GM13977 (cell line): ENCODE data around the gene ANKRD6.

Source experiments
- DNase-seq: peaks from one replicate; pipeline ENCODE4 v3.0.0; 2012; ENCODE audit warnings: low spot score
- in situ Hi-C: fragments of 300-500 bp; cut with MboI; formaldehyde crosslinking; loops from one replicate; pipeline ENCODE4 v1.12.0; 2022; ENCODE audit warnings: low sequenced_read_pairs, low pct_unique_long_range_greater_than_20kb, mixed read lengths, inconsistent platforms; ENCODE audit not compliant: unreplicated experiment
- TF ChIP-seq, protein P1 (sequence below): IDR thresholded peaks from 2 replicates; pipeline ENCODE4 v1.5.1; 2012; ENCODE audit warnings: mild to moderate bottlenecking, control low read depth; ENCODE audit not compliant: insufficient read depth; ENCODE audit errors: extremely low read depth, missing control alignments

Gene ANKRD6

DNA sequence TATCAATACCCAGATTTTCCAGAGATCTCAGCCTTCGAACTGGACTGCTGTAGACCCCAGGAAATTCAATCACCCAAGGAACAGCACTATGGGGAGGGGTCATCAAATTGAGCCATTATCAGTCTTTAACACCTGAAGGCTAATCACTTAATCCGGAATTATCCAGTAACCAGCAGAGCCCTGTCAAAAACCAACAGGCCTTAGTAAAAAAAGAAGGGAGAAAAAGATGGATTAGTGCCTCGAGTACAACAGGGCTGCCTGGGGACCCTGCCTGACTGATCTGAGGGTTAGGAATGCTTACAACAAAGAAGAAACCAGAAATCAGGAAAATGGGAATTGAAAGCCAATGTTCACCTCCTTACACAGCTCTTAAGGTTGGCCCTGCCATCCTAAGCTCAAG is 28.4 kb upstream of the ANKRD6 start:
- no peak for DNase-seq
- TF ChIP-seq, protein P1, sequence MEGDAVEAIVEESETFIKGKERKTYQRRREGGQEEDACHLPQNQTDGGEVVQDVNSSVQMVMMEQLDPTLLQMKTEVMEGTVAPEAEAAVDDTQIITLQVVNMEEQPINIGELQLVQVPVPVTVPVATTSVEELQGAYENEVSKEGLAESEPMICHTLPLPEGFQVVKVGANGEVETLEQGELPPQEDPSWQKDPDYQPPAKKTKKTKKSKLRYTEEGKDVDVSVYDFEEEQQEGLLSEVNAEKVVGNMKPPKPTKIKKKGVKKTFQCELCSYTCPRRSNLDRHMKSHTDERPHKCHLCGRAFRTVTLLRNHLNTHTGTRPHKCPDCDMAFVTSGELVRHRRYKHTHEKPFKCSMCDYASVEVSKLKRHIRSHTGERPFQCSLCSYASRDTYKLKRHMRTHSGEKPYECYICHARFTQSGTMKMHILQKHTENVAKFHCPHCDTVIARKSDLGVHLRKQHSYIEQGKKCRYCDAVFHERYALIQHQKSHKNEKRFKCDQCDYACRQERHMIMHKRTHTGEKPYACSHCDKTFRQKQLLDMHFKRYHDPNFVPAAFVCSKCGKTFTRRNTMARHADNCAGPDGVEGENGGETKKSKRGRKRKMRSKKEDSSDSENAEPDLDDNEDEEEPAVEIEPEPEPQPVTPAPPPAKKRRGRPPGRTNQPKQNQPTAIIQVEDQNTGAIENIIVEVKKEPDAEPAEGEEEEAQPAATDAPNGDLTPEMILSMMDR = no peak
- in situ Hi-C loops = no loop called here

DNA sequence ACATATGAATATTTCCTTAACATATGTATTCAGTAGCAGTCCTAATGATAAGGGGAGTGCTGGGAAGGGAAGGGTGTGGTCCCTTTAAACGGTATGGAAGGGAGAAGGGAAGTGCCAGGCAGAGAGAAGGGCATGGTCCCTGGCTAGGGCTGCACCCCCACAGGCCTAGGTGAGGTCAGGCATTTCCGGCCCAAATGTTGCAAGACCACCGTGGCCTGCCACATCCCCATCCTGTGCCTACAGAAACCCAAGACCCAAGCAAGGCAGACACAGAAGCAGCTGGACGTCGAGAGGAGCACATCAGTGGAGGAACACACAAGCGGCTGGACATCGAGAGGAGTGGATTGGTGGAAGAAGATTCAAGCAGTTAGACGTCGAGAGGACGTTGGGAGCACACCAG is 26.8 kb upstream of the ANKRD6 start:
- no peak for DNase-seq
- in situ Hi-C loops = no loop called here
- TF ChIP-seq, protein P1 = no peak

DNA sequence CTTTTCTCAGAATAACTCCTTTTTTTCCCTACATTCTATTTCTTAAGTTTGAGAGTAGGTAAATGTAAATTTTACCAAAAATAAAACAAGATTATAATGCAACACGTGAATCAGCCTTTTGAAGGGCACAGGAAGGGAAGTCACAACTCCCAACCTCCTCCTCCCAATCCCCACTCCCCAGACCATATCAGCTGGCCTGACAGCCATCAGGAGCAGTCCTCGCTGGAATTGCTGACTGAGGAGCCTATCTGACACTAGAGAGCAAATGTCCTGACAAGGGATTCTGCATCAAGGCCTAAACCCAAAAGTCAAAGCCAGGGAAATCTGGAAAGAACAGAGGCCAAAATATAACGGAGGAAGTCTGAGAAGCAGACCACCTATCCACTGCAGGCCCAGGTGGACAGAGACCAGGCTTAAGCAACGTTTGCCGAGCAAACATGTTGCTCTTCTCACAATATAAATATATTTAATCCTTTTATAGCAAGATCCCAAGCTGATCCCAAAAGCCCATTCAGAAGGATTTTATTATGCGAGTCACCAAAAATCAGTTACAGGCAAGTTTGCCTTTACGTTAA is 23.4 kb upstream of the ANKRD6 start:
- TF ChIP-seq, protein P1 = no peak
- in situ Hi-C loops = no loop called here
- DNase-seq = no peak

DNA sequence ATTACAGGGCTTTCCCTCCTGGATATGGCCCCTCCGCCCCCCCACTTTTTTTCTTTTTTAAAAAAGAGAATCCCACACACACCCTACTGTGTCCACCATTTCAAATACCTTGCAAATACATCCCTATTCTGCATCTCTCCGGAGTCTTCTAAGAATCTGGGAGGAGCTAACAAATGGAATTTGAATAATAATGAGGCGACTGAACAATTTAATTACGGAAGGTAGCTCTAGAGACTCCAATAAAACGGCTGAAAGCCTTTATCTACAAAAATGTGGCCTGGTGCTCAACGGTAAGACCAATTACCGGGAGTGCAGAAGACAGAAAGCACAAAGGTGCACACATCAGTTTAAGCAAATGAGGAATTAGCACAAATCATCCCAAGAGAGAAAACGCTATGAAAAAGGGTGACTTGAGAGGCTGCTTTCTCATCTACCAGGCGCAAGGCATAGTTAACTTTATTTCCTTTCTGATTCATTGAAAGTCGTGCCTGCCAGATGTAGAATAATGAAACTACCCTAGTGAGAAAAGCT is 22.7 kb upstream of the ANKRD6 start:
- TF ChIP-seq, protein P1 = no peak
- no peak for DNase-seq
- in situ Hi-C loops = no loop called here

DNA sequence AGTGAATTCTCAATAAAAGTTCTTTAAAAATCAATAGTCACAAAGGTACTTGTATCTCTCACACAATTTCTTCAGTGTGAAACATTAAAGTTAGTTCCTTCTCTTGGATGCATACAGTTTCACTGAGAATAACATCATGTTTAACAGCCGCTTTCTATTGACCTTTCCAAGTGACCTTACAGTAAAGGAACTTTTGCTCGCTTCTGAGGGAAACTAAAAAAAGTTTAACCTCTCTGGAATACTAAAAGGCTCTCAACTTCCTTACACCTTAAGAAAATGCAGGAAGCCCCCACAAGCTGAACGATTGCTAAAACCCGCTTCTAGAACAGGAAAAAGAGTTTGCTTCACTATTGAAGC is 22.2 kb upstream of the ANKRD6 start:
- peak; percentile 26 for DNase-seq
- in situ Hi-C loops = no loop called here
- TF ChIP-seq, protein P1 = no peak

DNA sequence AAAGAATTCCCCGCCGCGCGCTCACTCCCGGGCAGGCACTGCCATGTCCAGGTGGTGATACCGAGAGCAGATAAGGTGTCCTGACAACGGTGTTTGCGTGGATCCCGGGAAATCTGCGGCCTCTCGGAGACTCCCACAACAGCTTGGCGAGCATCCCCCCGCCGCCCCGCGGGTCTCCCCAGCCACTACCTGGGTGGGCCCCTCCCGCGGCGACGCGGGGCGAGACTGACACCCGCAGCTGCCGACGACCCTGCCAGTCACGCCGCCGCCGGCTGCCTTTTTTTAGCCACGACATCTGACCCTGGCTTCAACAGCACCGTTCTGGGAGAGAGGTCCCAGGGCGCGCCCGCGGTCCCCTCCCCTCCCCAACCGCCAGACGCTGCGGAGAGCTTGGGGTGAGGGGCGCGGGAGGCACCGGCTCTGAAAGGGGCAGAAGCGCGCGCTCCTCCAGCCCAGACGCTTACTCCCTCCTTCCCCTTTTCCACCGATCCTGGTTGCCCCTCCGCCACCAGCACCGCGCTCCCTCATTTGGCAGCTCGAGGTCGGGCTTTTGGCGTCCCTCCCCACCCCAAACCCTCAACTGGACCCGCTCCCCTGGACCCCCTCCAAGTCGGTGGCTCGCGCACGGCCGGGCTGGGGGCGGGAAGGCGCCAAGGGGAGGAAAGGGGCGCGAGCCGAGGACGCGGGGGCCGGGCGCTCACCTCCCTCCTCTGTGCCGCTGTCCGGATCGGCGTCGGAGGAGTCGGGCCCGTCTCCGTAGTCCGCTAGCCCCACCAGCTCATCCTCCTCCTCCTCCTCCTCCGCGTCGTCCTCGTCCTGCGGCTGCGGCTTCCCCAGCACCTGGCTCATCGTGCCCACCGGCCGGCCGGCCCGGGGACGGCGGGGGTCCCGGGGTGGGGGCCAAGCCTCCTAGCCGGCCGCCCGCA is 21.5 kb upstream of the ANKRD6 start:
- in situ Hi-C loops = no loop called here

More for the DNA sequence above, 21.5 kb upstream of the ANKRD6 start:
- peak; percentile 68 for DNase-seq
- TF ChIP-seq, protein P1 = no peak
